Spleen (tissue), 7 donors: ENCODE measurements around the gene ABHD6.

Experiments used
- CTCF ChIP-seq, 11 experiments: fragments of 200-600 bp in 7 of 11; fragments of 450-650 bp in 4 of 11; sonication (generic) in 4 of 11; IDR thresholded peaks in 8 of 11; conservative IDR thresholded peaks in 3 of 11; 1 replicate in 7 of 11; 2 replicates in 4 of 11; pipeline versions ENCODE4 v1.4.0 to v1.8.0; 2016 to 2021; ENCODE audit warnings: antibody characterized with exemption in 11 of 11, inconsistent platforms in 4 of 11, mild to moderate bottlenecking in 1 of 11
- POLR2A ChIP-seq, 3 donors: fragments of 450-650 bp; IDR thresholded peaks; one replicate each; pipeline ENCODE4 v1.5.1; 2017; ENCODE audit warnings: antibody characterized with exemption in 3 of 3, mild to moderate bottlenecking in 1 of 3
- POLR2AphosphoS5 ChIP-seq, 3 donors: sonication (generic); formaldehyde crosslinking; IDR thresholded peaks; one replicate each; pipeline ENCODE4 v1.5.1; 2017; ENCODE audit warnings: antibody characterized with exemption in 3 of 3
- donor health status: DM: no; HTN: no; CAD: no; lungs with moderate emphysema.
- donor health status: DM: no; HTN: no; CAD: no.
- donor health status: DM: no; HTN: no; CAD: no.

- no peak for TF ChIP-seq POLR2AphosphoS5 (IDR thresholded peaks at IDR 0.05)
- no peak for TF ChIP-seq CTCF (IDR thresholded peaks at IDR 0.05 in 8 of 11, conservative IDR thresholded peaks at IDR 0.05 in 3 of 11)
- TF ChIP-seq POLR2A (IDR thresholded peaks at IDR 0.05) = no peak
Measured at GRCh38 chr3:58323529-58324390, 86.2 kb downstream of the ABHD6 start.
